ENCODE measurements around the gene HYAL2. TPM values are rescaled to one million over a fixed set of nuclear protein-coding genes. Genes with fewer than 3 reads are reported as not detected.

The HYAL2 gene
- polyA plus RNA-seq, 1 donor from 2014 or later: 116 TPM

- no peak overlapping the region for H2AFZ ChIP-seq (ENCODE audit: low read depth, low read length)
- H3F3A ChIP-seq (ENCODE audit: insufficient read depth, low read length, poor library complexity, severe bottlenecking): no peaks in the 10 kb centered on the region
- H3K4me3 ChIP-seq (ENCODE audit: low read length): no peak overlapping the region
- no peak overlapping the region for H3K27ac ChIP-seq (ENCODE audit: low read length)
- no peaks in the 10 kb centered on the region for H3K9me2 ChIP-seq (ENCODE audit: insufficient read depth, low read length)
- no peaks in the 10 kb centered on the region for H4K20me1 ChIP-seq (ENCODE audit: insufficient read depth)
- no peak overlapping the region for H3K9ac ChIP-seq (ENCODE audit: low read length)
- no peak overlapping the region for H3K4me2 ChIP-seq (ENCODE audit: low read length)
- no peaks in the 10 kb centered on the region for H3K27me3 ChIP-seq (ENCODE audit: insufficient read depth, low read depth, low read length)
- TF ChIP-seq RAD21 (conservative IDR thresholded peaks at IDR 0.05) (no peak), CTCF (IDR thresholded peaks at IDR 0.05; ENCODE audit: poor library complexity, severe bottlenecking) (no peak), MXI1 (conservative IDR thresholded peaks at IDR 0.05; ENCODE audit: poor library complexity, severe bottlenecking) (no peak), SMC3 (conservative IDR thresholded peaks at IDR 0.05; ENCODE audit: poor library complexity) (no peak)
- H3K79me2 ChIP-seq (replicated peaks; ENCODE audit: insufficient read depth, low read length): peaks cover 6% of the 10 kb centered on the region
- H3K9me3 ChIP-seq (ENCODE audit: low read length): no peaks in the 10 kb centered on the region
- H3K36me3 ChIP-seq (ENCODE audit: insufficient read depth, low read length): no peaks in the 10 kb centered on the region
Measured at GRCh38 chr3:50290161-50290641, 32.3 kb downstream of the HYAL2 start.

- Histone ChIP-seq H3K9me2 (ENCODE audit: insufficient read depth, low read length) (no peaks in the 10 kb centered on the region), H3K4me3 (ENCODE audit: low read length) (no peak overlapping the region), H3K9me3 (ENCODE audit: low read length) (no peaks in the 10 kb centered on the region), H4K20me1 (ENCODE audit: insufficient read depth) (no peaks in the 10 kb centered on the region), H3K27me3 (ENCODE audit: insufficient read depth, low read depth, low read length) (no peaks in the 10 kb centered on the region), H3K36me3 (ENCODE audit: insufficient read depth, low read length) (no peaks in the 10 kb centered on the region), H3F3A (ENCODE audit: insufficient read depth, low read length, poor library complexity, severe bottlenecking) (no peaks in the 10 kb centered on the region), H2AFZ (ENCODE audit: low read depth, low read length) (no peak overlapping the region), H3K27ac (ENCODE audit: low read length) (no peak overlapping the region), H3K4me2 (ENCODE audit: low read length) (no peak overlapping the region), H3K79me2 (replicated peaks; ENCODE audit: insufficient read depth, low read length) (peaks cover 6% of the 10 kb centered on the region), H3K9ac (ENCODE audit: low read length) (no peak overlapping the region)
- TF ChIP-seq POLR2AphosphoS5 (IDR thresholded peaks at IDR 0.05) (no peak), TAF1 (IDR thresholded peaks at IDR 0.05; ENCODE audit: low read depth) (no peak), SMC3 (conservative IDR thresholded peaks at IDR 0.05; ENCODE audit: poor library complexity) (no peak), MXI1 (conservative IDR thresholded peaks at IDR 0.05; ENCODE audit: poor library complexity, severe bottlenecking) (no peak), REST (IDR thresholded peaks at IDR 0.05; ENCODE audit: borderline replicate concordance) (no peak)
Measured at GRCh38 chr3:50289130-50289529, 33.4 kb downstream of the HYAL2 start.

- Histone ChIP-seq H3K4me2 (ENCODE audit: low read length) (no peak overlapping the region), H3K27me3 (ENCODE audit: insufficient read depth, low read depth, low read length) (no peaks in the 10 kb centered on the region), H2AFZ (ENCODE audit: low read depth, low read length) (no peak overlapping the region), H3F3A (ENCODE audit: insufficient read depth, low read length, poor library complexity, severe bottlenecking) (no peaks in the 10 kb centered on the region), H4K20me1 (ENCODE audit: insufficient read depth) (no peaks in the 10 kb centered on the region), H3K9me2 (ENCODE audit: insufficient read depth, low read length) (no peaks in the 10 kb centered on the region), H3K9me3 (ENCODE audit: low read length) (no peaks in the 10 kb centered on the region), H3K79me2 (replicated peaks; ENCODE audit: insufficient read depth, low read length) (peaks cover 6% of the 10 kb centered on the region), H3K4me3 (ENCODE audit: low read length) (no peak overlapping the region), H3K36me3 (ENCODE audit: insufficient read depth, low read length) (no peaks in the 10 kb centered on the region), H3K9ac (ENCODE audit: low read length) (no peak overlapping the region), H3K27ac (ENCODE audit: low read length) (no peak overlapping the region)
- no peak for TF ChIP-seq POLR2AphosphoS5 (IDR thresholded peaks at IDR 0.05)
Measured at GRCh38 chr3:50288387-50289007, 34.0 kb downstream of the HYAL2 start.

All from neural cell (in vitro differentiated cells).